GM18907 (cell line): ENCODE measurements around the gene SPEM2.
A peak's percentile ranks its signal among the peaks of the same experiment; 100 is the strongest.

ENCODE experiments used
- ATAC-seq: cut with Tn5 transposase; IDR thresholded peaks from one replicate; pipeline ENCODE4 v1.9.1; 2021; ENCODE audit warnings: mild to moderate bottlenecking, moderate library complexity; ENCODE audit not compliant: unreplicated experiment

SPEM2 gene

GRCh38 chr17:7403727-7403976, 21.8 kb upstream of the SPEM2 start:
- ATAC-seq, result no peak

GRCh38 chr17:7403977-7404736, 21.3 kb upstream of the SPEM2 start, which contains the start of gene TMEM256:
TMEM256 (minus strand) TSS chr17:7404097; CDS start chr17:7404084, 13 bp downstream.
- ATAC-seq, result peak; percentile 91

GRCh38 chr17:7404737-7405349, 20.6 kb upstream of the SPEM2 start:
- peak; percentile 10 for ATAC-seq

- ATAC-seq, result no peak
These were observed 19.8 kb upstream of the SPEM2 start for GRCh38 chr17:7405350-7406234.

GRCh38 chr17:7406235-7406825, 19.1 kb upstream of the SPEM2 start:
- ATAC-seq, result no peak

GRCh38 chr17:7407082-7407481, 18.3 kb upstream of the SPEM2 start:
- ATAC-seq, result no peak

GRCh38 chr17:7407485-7408251, 17.7 kb upstream of the SPEM2 start, which contains the start of gene NLGN2:
NLGN2 (plus strand) TSS chr17:7407845; CDS start chr17:7408256, 411 bp downstream.
- no peak for ATAC-seq

GRCh38 chr17:7408252-7408727, 17.1 kb upstream of the SPEM2 start:
- no peak for ATAC-seq

- ATAC-seq, result no peak
These were observed 16.6 kb upstream of the SPEM2 start for GRCh38 chr17:7408863-7409262.

GRCh38 chr17:7409716-7410115, 15.7 kb upstream of the SPEM2 start:
- ATAC-seq, result no peak

- ATAC-seq, result no peak
These were observed 14.6 kb upstream of the SPEM2 start for GRCh38 chr17:7410634-7411426.

GRCh38 chr17:7411427-7411750, 14.0 kb upstream of the SPEM2 start:
- ATAC-seq, result no peak

- ATAC-seq, result no peak
These were observed 11.9 kb upstream of the SPEM2 start for GRCh38 chr17:7413346-7413985.

- no peak for ATAC-seq
These were observed 10.6 kb upstream of the SPEM2 start for GRCh38 chr17:7414837-7415236.

- ATAC-seq, result no peak
These were observed 9.6 kb upstream of the SPEM2 start for GRCh38 chr17:7415784-7416183.

GRCh38 chr17:7416323-7416722, 9.1 kb upstream of the SPEM2 start:
- no peak for ATAC-seq

- no peak for ATAC-seq
These were observed 8.3 kb upstream of the SPEM2 start for GRCh38 chr17:7417056-7417655.

GRCh38 chr17:7418472-7419152, 6.8 kb upstream of the SPEM2 start:
- ATAC-seq, result no peak
